HS-5 (cell line): Measurements from ENCODE around the gene RAB31.

Experiments used
- DNase-seq: peaks from one replicate; pipeline ENCODE4 v3.0.0-alpha.2; 2012; ENCODE audit warnings: low read depth

Gene RAB31

DNA sequence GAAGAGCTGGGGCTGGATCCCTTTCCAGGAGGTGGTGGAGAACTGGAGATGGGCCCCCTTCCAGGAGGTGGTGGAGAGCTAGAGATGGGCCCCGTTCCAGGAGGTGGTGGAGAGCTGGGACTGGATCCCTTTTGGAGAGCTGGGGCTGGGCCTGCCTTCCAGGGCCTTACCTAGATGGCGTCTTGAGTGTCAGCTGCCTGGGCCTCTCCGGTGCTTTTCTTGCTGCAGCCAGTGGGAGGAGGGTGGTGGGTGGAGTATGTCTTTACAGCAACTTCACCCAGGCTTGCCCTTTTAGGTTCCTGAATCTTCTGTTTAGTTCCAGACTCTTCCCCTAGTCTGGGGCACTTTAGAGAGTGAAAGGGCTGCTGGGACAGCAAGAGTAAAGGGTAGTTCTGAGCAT lies 158.5 kb downstream of the RAB31 start:
- DNase-seq: no peak

DNA sequence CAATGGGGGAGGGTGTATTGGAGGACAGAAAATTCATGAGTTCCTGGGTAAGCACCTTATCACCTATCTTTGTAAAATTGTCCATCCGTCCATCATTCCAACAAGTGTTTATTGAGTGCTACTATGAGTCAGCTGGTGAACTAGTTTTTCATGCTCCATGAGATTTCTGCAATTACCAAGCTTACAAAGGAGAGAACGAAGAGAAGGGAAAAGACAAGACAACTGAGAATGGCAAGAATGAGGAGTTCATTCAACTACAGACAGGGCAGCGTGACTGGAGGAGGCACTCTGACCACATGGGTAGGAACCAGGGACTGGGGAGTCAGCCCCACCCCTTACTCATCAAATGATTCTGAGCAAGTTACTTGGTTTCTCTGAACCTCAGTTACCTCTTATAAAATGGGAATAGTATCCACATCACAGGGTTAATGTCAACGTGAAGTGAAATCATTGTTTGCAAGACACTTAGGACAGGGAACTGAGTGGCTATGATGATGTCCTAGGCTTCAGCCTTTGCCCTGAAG lies 159.0 kb downstream of the RAB31 start:
- no peak for DNase-seq

DNA sequence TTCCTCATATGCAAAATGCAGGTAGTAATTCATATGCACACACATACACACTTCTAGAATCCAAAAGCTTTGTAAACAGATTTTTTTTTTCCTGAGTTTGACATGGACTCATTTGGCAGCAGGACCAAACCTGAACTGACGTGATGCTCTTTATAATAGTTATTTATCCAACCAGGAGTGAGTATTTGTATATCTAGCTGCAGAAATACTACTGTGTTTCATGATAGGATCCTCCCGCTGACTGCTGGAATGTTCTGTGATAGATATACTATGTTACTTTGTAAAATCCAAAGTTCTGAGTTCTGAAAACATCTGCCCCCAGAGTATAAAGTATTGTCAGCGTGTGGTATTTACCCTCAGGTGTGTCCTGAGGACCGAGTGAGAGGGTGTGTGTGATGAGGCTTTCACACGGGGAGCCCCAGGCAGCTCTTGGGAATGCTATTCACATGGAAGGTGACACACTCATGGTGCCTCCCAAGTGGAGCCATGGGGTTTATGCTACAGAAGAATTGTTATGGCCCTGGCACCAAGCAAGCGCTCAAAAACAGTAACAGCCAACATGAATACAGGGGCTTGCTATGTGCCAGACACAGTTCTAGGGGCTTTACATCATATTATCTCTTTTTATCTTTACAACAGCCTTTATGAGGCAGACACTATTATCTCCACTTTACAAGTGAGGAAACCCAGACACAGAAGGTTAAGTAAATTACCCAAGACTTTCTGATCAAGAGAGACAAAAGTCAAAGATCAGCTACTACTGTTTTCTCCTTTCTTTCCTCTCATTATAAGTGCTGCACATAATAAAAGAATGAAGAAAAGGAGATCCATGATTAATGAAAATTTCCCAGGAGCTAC lies 161.0 kb downstream of the RAB31 start:
- no peak for DNase-seq

- DNase-seq: peak; percentile 42
Observed at GRCh38 chr18:9869715-9870430, 161.8 kb downstream of the RAB31 start.

GRCh38 chr18:9870431-9871008 lies 162.4 kb downstream of the RAB31 start:
- DNase-seq: no peak

GRCh38 chr18:9871244-9871746 lies 163.2 kb downstream of the RAB31 start:
- DNase-seq: no peak

- no peak for DNase-seq
Observed at GRCh38 chr18:9872823-9873222, 164.7 kb downstream of the RAB31 start.

DNA sequence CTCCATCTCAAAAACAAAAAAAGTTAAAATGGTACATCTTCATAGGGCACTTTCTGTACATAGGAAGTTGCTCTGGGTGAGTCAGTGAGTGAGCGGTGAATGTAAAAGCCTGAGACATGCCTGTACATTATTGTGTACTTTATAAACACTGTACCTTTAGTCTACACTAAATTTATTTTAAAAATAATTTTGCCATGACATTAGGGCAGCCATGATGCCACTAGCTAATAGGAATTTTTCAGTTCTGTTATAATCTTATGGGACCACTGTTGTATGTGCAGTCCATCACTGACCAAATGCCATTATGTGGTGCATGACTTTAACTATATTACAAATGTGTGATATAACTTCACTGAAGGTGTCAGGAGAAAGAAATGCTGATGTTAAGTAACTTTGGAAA lies 166.6 kb downstream of the RAB31 start:
- DNase-seq: no peak

DNA sequence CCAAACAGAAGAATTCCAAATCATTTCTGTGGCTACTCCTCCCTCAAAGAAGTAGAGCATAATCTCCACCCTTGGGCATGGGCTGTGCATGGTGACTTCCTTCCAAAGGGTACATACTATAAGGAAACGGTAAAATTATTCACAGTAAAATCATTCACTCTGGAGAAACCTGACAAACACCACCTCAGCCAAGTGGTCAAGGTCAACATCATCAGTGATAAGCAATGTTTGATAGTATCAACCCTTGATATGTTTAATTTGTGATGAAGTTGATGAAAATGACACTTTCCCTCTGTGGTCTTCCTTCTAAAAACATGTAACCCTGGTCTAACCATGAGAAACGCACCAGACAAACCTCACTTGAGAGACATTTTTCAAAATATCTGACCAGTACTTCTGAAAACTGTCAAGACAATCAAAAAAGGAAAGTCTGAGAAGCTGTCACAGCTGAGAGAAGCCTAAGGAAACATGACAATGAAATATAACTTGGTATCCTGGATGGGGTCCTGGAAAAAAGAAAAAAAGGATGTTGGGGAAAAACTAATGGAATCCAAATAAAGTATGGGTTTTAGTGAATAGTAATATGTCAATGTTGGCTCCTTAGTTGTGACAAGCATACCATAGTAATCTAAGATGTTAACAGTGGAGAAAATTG lies 168.2 kb downstream of the RAB31 start:
- DNase-seq: no peak

GRCh38 chr18:9876867-9877654 lies 169.0 kb downstream of the RAB31 start:
- peak; percentile 77 for DNase-seq

GRCh38 chr18:9877655-9878014 lies 169.5 kb downstream of the RAB31 start:
- DNase-seq: no peak

DNA sequence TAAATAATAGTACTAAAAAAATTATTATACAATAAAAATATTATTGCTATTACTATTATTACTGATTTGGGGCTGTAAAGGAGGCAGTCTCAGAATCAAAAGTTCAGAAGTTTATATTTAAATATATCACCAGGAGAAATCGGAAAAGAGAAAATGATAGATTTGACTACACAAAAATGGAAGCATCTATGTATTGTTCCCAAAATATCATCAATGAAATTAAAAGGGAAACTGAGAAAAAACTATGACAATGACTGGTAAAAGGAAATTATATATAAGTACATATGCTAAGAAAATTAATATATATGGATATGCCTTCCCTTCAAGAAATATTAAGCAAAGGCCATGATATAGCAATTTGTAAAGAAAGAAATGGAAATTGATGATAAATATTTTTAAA lies 170.0 kb downstream of the RAB31 start:
- no peak for DNase-seq

DNA sequence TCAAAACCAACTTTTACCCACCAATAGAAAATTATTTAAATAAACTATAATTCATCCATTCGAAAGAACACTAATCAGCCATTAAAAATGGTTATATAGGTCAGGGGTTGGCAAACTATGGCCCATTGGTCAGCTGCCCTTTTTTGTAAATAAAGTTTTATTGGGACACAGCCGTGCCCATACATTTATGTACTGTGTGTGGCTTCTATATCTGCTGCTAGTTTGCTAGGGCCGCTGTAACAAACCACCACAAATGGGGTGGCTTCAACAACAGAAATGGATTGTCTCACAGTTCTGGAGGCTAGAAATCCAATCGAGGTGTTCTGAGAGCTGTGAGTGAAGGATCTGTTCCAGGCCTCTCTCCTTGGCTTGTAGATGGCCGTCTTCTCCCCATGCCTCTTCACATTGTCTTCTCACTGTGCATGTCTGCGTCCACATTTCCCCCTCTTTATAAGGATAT lies 170.7 kb downstream of the RAB31 start:
- DNase-seq: no peak

DNA sequence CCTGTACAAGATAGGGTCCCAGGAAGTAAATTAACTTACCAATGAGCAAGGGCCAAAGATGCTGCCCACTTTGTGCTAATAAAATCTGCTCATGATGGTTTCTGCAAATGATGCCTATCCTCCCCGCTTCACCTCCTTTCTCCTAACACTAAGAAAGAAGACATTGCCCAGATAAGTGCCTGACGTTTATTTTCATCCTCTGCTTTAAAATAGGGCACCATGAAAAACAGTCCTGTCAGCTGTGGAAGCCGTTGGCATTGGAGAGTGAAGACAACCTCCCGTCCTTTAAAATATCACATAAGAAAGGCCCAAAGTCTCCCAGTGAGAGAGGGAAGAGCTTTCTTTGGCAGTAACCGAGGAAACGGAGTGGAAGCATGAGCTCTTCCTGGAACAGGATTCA lies 176.0 kb downstream of the RAB31 start:
- DNase-seq: no peak

- no peak for DNase-seq
Observed at GRCh38 chr18:9884532-9885140, 176.5 kb downstream of the RAB31 start.

GRCh38 chr18:9885170-9886004 lies 177.3 kb downstream of the RAB31 start, which contains the start of gene TXNDC2:
Gene TXNDC2 (plus strand): TSS chr18:9885973. CDS start chr18:9886681, 708 bp downstream.
- no peak for DNase-seq

GRCh38 chr18:9886005-9886348 lies 177.9 kb downstream of the RAB31 start:
- no peak for DNase-seq

- DNase-seq: no peak
Observed at GRCh38 chr18:9887992-9888391, 179.9 kb downstream of the RAB31 start.

DNA sequence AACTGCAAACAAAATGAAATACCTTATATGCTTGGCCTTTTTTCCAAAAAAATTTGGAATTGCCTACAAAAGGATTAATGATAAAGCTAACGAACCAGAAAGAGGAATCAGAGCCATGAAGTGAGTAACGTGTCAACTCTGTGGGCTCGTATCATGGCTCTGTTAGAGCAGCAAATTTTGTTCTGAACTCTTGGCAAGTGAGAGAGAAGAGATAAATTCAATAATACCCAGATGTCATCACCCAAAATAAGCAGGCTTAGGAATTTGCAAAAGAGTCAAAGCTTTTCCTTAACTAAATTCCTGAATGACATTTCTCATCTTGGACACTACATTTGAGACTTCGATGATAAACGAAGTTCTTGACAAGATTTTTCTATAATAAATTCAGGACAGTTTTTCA lies 182.1 kb downstream of the RAB31 start:
- DNase-seq: no peak

DNA sequence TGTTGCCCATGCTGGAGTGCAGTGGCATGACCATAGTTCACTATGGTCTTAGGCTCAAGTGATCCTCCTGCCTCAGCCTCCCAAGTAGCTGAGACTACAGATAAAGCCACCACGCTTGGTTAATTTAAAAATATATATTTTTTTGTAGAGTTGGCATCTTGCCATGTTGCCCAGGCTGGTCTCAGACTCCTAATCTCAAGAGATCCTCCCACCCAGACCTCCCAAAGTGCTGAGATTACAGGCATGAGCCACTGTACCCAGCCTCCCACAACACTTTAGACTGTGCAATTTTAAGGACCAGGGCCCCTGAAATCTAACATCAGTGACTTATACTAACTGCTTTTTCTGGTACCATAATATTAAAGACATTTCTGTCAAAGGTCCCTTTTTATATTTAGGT lies 182.9 kb downstream of the RAB31 start:
- no peak for DNase-seq
